SU-DHL-6 (cell line): ENCODE data around the gene ZNF341.
"Not testable (repeated sequence)": the region's sequence is repeated elsewhere in the genome, so short reads cannot be mapped to it uniquely, and the experiment has no call there.

Experiments
- H2AFZ ChIP-seq: fragments of 200-600 bp; sonication (generic); 2 replicates; pipeline ENCODE4 v1.6.1; 2014; ENCODE audit warnings: low read depth, mild to moderate bottlenecking, moderate library complexity, mixed read lengths, antibody characterized with exemption, low read length; ENCODE audit not compliant: severe bottlenecking
- H3F3A ChIP-seq: fragments of 200-600 bp; shearing (Covaris generic); 2 replicates; pipeline ENCODE4 v1.6.0; 2016; ENCODE audit warnings: antibody characterized with exemption, mild to moderate bottlenecking; ENCODE audit not compliant: insufficient read depth
- H3K27ac ChIP-seq: fragments of 200-600 bp; sonication (generic); 2 replicates; pipeline ENCODE4 v1.5.1; 2016; ENCODE audit warnings: low read depth, mild to moderate bottlenecking, low read length, moderate library complexity, mixed read lengths
- H3K27me3 ChIP-seq: fragments of 200-600 bp; sonication (generic), shearing (Covaris generic); 2 replicates; pipeline ENCODE4 v1.6.0; 2014; ENCODE audit warnings: mild to moderate bottlenecking, low read length
- H3K36me3 ChIP-seq: fragments of 200-600 bp; sonication (generic); 2 replicates; pipeline ENCODE4 v1.6.1; 2014; ENCODE audit warnings: mild to moderate bottlenecking, low read length, mixed read lengths
- H3K4me2 ChIP-seq: fragments of 300-600, 200-600 bp; shearing (Covaris generic), sonication (generic); 2 replicates; pipeline ENCODE4 v1.6.0; 2014; ENCODE audit warnings: low read length, low read depth, mild to moderate bottlenecking; ENCODE audit not compliant: poor library complexity, severe bottlenecking
- H3K4me3 ChIP-seq: fragments of 200-600 bp; sonication (generic); 2 replicates; pipeline ENCODE4 v1.5.1; 2014; ENCODE audit warnings: antibody characterized with exemption, low read length, mild to moderate bottlenecking, mixed read lengths; ENCODE audit not compliant: insufficient read depth, poor library complexity, severe bottlenecking
- H3K79me2 ChIP-seq: fragments of 200-600 bp; sonication (generic); 2 replicates; pipeline ENCODE4 v1.6.1; 2014; ENCODE audit warnings: mild to moderate bottlenecking, low read length, moderate library complexity; ENCODE audit not compliant: insufficient read depth
- H3K9ac ChIP-seq: fragments of 200-600 bp; sonication (generic); 2 replicates; pipeline ENCODE4 v1.7.0; 2014; ENCODE audit warnings: mild to moderate bottlenecking, low read length
- H3K9me2 ChIP-seq: fragments of 200-600 bp; sonication (generic); replicated peaks from 2 replicates; pipeline ENCODE4 v1.6.1; 2014; ENCODE audit warnings: low read length; ENCODE audit not compliant: insufficient read depth
- H3K9me3 ChIP-seq: fragments of 200-600 bp; sonication (generic); 2 replicates; pipeline ENCODE4 v1.6.1; 2014; ENCODE audit warnings: low read length, mixed read lengths; ENCODE audit not compliant: insufficient read depth
- H4K20me1 ChIP-seq: fragments of 200-600 bp; sonication (generic); 2 replicates; pipeline ENCODE4 v1.6.1; 2014; ENCODE audit warnings: low read depth, mild to moderate bottlenecking, antibody characterized with exemption, low read length, moderate library complexity, mixed read lengths
- CTCF ChIP-seq: fragments of 200-600 bp; sonication (generic); IDR thresholded peaks from one replicate; pipeline ENCODE4 v1.5.1; 2017; ENCODE audit warnings: antibody characterized with exemption, mild to moderate bottlenecking, low read length, moderate library complexity; ENCODE audit not compliant: insufficient read depth, poor library complexity, severe bottlenecking
- EZH2phosphoT487 ChIP-seq: fragments of 200-600 bp; sonication (generic), shearing (Covaris generic); conservative IDR thresholded peaks from 2 replicates; pipeline ENCODE4 v1.6.1; 2018; ENCODE audit warnings: mild to moderate bottlenecking, antibody characterized with exemption, low read length, moderate library complexity, mixed read lengths

Gene ZNF341

GRCh38 chr20:33753763-33754162 lies 22.0 kb downstream of the ZNF341 start:
- TF ChIP-seq EZH2phosphoT487 (no peak), CTCF (no peak)

GRCh38 chr20:33755936-33756490 lies 24.2 kb downstream of the ZNF341 start:
- not testable (repeated sequence) for H2AFZ ChIP-seq, H3K4me3 ChIP-seq

More at GRCh38 chr20:33753763-33754162, 22.0 kb downstream of the ZNF341 start:
- H3K36me3 ChIP-seq, result peaks cover 7% of the 10 kb centered on the region
- H3F3A ChIP-seq, result no peaks in the 10 kb centered on the region
- no peaks in the 10 kb centered on the region for H3K27me3 ChIP-seq
- no peak overlapping the region for H3K9ac ChIP-seq
- no peaks in the 10 kb centered on the region; the same call in 1 of the 2 replicates for H3K9me3 ChIP-seq
- no peaks in the 10 kb centered on the region for H3K79me2 ChIP-seq
- no peak overlapping the region for H3K4me3 ChIP-seq
- H3K9me2 ChIP-seq, result no peaks in the 10 kb centered on the region
- H4K20me1 ChIP-seq, result no peaks in the 10 kb centered on the region
- H3K27ac ChIP-seq, result no peak overlapping the region
- H3K4me2 ChIP-seq, result no peak overlapping the region
- no peak overlapping the region for H2AFZ ChIP-seq

GRCh38 chr20:33757046-33757445 lies 25.2 kb downstream of the ZNF341 start:
- H3K27ac ChIP-seq, result no peak overlapping the region
- TF ChIP-seq EZH2phosphoT487 (no peak), CTCF (no peak)
- no peaks in the 10 kb centered on the region for H3K27me3 ChIP-seq
- no peaks in the 10 kb centered on the region for H3K9me2 ChIP-seq
- no peak overlapping the region for H2AFZ ChIP-seq
- H4K20me1 ChIP-seq, result no peaks in the 10 kb centered on the region
- no peak overlapping the region for H3K9ac ChIP-seq
- H3K9me3 ChIP-seq, result no peaks in the 10 kb centered on the region; the same call in 1 of the 2 replicates
- no peaks in the 10 kb centered on the region for H3F3A ChIP-seq
- H3K36me3 ChIP-seq, result peaks cover 7% of the 10 kb centered on the region
- H3K4me3 ChIP-seq, result no peak overlapping the region
- H3K79me2 ChIP-seq, result no peaks in the 10 kb centered on the region
- H3K4me2 ChIP-seq, result no peak overlapping the region

More at GRCh38 chr20:33755936-33756490, 24.2 kb downstream of the ZNF341 start:
- H3K9ac ChIP-seq, H4K20me1 ChIP-seq, H3K27ac ChIP-seq, H3K9me2 ChIP-seq, H3K9me3 ChIP-seq, H3K79me2 ChIP-seq, H3K4me2 ChIP-seq, H3F3A ChIP-seq, H3K36me3 ChIP-seq, H3K27me3 ChIP-seq: not testable (repeated sequence)

GRCh38 chr20:33757458-33757857 lies 25.7 kb downstream of the ZNF341 start:
- H3K9ac ChIP-seq, result no peak overlapping the region
- H3K27me3 ChIP-seq, result no peaks in the 10 kb centered on the region
- H3K79me2 ChIP-seq, result no peaks in the 10 kb centered on the region
- peaks cover 7% of the 10 kb centered on the region for H3K36me3 ChIP-seq
- no peaks in the 10 kb centered on the region for H3F3A ChIP-seq
- no peaks in the 10 kb centered on the region for H3K9me2 ChIP-seq
- H3K9me3 ChIP-seq, result no peaks in the 10 kb centered on the region; the same call in 1 of the 2 replicates
- H3K4me2 ChIP-seq, result no peak overlapping the region
- no peaks in the 10 kb centered on the region for H4K20me1 ChIP-seq
- H3K27ac ChIP-seq, result no peak overlapping the region
- TF ChIP-seq EZH2phosphoT487 (no peak), CTCF (no peak)
- H2AFZ ChIP-seq, result no peak overlapping the region
- H3K4me3 ChIP-seq, result no peak overlapping the region
